HG02970 (cell line): ENCODE data around the gene ALK.

Experiments
- ATAC-seq: cut with Tn5 transposase; IDR thresholded peaks from one replicate; pipeline ENCODE4 v1.9.1; 2021; ENCODE audit warnings: mild to moderate bottlenecking, moderate library complexity, moderate number of reproducible peaks; ENCODE audit not compliant: unreplicated experiment, low FRiP score

ALK gene

GRCh38 chr2:29802986-29803385 lies 118.4 kb downstream of the ALK start:
- ATAC-seq: no peak

GRCh38 chr2:29799628-29800027 lies 121.8 kb downstream of the ALK start:
- no peak for ATAC-seq

- ATAC-seq: no peak
These were observed 123.5 kb downstream of the ALK start for GRCh38 chr2:29797916-29798315.

- no peak for ATAC-seq
These were observed 124.9 kb downstream of the ALK start for GRCh38 chr2:29796446-29796845.

- no peak for ATAC-seq
These were observed 131.4 kb downstream of the ALK start for GRCh38 chr2:29789911-29790485.

- ATAC-seq: no peak
These were observed 133.6 kb downstream of the ALK start for GRCh38 chr2:29787473-29788465.

GRCh38 chr2:29786361-29786760 lies 135.0 kb downstream of the ALK start:
- no peak for ATAC-seq

- ATAC-seq: no peak
These were observed 137.7 kb downstream of the ALK start for GRCh38 chr2:29783666-29784065.

GRCh38 chr2:29782549-29783458 lies 138.6 kb downstream of the ALK start:
- no peak for ATAC-seq

- ATAC-seq: no peak
These were observed 139.3 kb downstream of the ALK start for GRCh38 chr2:29782087-29782486.

GRCh38 chr2:29780906-29781305 lies 140.5 kb downstream of the ALK start:
- no peak for ATAC-seq

- ATAC-seq: no peak
These were observed 144.2 kb downstream of the ALK start for GRCh38 chr2:29777161-29777560.

GRCh38 chr2:29776406-29776805 lies 145.0 kb downstream of the ALK start:
- no peak for ATAC-seq

GRCh38 chr2:29775937-29776336 lies 145.4 kb downstream of the ALK start:
- no peak for ATAC-seq

- no peak for ATAC-seq
These were observed 146.8 kb downstream of the ALK start for GRCh38 chr2:29774624-29775023.

- ATAC-seq: no peak
These were observed 150.5 kb downstream of the ALK start for GRCh38 chr2:29770846-29771245.

- no peak for ATAC-seq
These were observed 151.5 kb downstream of the ALK start for GRCh38 chr2:29769847-29770246.

- ATAC-seq: no peak
These were observed 153.6 kb downstream of the ALK start for GRCh38 chr2:29767606-29768335.

- no peak for ATAC-seq
These were observed 155.2 kb downstream of the ALK start for GRCh38 chr2:29766191-29766590.

GRCh38 chr2:29765721-29766120 lies 155.7 kb downstream of the ALK start:
- ATAC-seq: no peak
